Measurements from ENCODE around the gene EZR.

- TF ChIP-seq MYC (IDR thresholded peaks at IDR 0.05; ENCODE audit: insufficient read depth, insufficient read length, insufficient replicate concordance, low read length, severe bottlenecking) (no peak), ATF3 (IDR thresholded peaks at IDR 0.05; ENCODE audit: borderline replicate concordance, extremely low read depth, low read depth, low read length) (no peak), CTCF (IDR thresholded peaks at IDR 0.05 in 2 of 3, conservative IDR thresholded peaks at IDR 0.05 in 1 of 3; ENCODE audit: control insufficient read depth in 2 of 3, extremely low read depth in 1 of 3, insufficient read depth in 1 of 3, low read depth in 3 of 3, low read length in 3 of 3) (no peak), ZZZ3 (IDR thresholded peaks at IDR 0.05; ENCODE audit: control insufficient read depth, insufficient read length, low read depth) (no peak), ZNF24 (IDR thresholded peaks at IDR 0.05) (no peak), POLR2A (IDR thresholded peaks at IDR 0.05; ENCODE audit: low read depth, low read length) (no peak), BHLHE40 (IDR thresholded peaks at IDR 0.05; ENCODE audit: borderline replicate concordance in 1 of 2, low read depth in 2 of 2, low read length in 1 of 2) (no peak)
Observed at GRCh38 chr6:158837684-158838625, 18.8 kb upstream of the EZR start.
